GM18499 (cell line): Measurements from ENCODE around the gene PBRM1.

Experiments
- ATAC-seq: cut with Tn5 transposase; IDR thresholded peaks from one replicate; pipeline ENCODE4 v1.9.1; 2021; ENCODE audit warnings: moderate number of reproducible peaks; ENCODE audit not compliant: insufficient read depth, unreplicated experiment

The PBRM1 gene

GRCh38 chr3:52517796-52518722 is 167.7 kb downstream of the PBRM1 start:
- no peak for ATAC-seq

- no peak for ATAC-seq
Measured at GRCh38 chr3:52516509-52517195, 169.1 kb downstream of the PBRM1 start.

- ATAC-seq: no peak
Measured at GRCh38 chr3:52515192-52515591, 170.5 kb downstream of the PBRM1 start.

- no peak for ATAC-seq
Measured at GRCh38 chr3:52514576-52514975, 171.1 kb downstream of the PBRM1 start.

- ATAC-seq: no peak
Measured at GRCh38 chr3:52513281-52513680, 172.4 kb downstream of the PBRM1 start.

DNA sequence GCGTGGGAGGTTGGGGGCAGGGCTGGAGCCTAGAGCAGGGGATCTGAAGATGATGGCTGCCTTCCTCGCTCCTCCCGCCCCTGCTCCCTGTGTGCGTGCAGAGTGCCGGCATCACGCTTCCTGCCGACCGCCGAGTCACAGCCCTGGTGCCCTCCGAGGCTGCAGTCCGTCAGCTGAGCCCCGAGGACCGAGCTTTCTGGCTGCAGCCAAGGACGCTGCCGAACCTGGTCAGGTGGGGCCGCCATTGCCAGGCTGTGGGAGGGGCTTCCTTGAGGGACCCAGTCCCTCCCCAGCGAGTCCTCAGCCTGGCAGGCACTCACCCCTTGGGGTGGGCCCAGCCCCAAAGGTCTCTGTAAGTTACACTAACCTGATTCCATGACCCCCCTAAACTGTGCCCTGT is 173.0 kb downstream of the PBRM1 start:
- no peak for ATAC-seq

- no peak for ATAC-seq
Measured at GRCh38 chr3:52512105-52512504, 173.6 kb downstream of the PBRM1 start.

GRCh38 chr3:52511509-52511908 is 174.2 kb downstream of the PBRM1 start:
- ATAC-seq: no peak

- no peak for ATAC-seq
Measured at GRCh38 chr3:52509753-52510328, 175.9 kb downstream of the PBRM1 start.

DNA sequence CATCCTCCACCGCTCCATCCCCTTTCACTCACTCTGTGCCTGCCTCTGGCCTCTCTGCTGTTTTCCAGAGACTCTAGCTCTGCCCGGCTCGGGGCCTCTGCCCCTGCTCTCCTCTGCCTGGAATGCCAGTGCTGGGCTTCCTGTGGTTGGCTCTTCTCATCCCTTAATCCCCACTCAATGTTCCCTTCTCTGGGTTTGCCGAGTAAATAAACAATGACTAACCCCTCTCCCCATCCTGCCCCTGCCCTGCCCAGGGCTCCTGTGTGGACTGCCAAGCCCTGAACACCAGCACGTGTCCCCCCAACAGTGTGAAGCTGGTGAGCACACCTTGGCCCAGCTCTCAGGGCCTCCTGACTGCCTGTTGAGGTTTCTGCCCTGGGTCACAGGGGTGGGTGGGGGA is 178.4 kb downstream of the PBRM1 start:
- ATAC-seq: no peak

GRCh38 chr3:52506266-52506966 is 179.3 kb downstream of the PBRM1 start:
- no peak for ATAC-seq

GRCh38 chr3:52504977-52505376 is 180.7 kb downstream of the PBRM1 start:
- ATAC-seq: no peak

DNA sequence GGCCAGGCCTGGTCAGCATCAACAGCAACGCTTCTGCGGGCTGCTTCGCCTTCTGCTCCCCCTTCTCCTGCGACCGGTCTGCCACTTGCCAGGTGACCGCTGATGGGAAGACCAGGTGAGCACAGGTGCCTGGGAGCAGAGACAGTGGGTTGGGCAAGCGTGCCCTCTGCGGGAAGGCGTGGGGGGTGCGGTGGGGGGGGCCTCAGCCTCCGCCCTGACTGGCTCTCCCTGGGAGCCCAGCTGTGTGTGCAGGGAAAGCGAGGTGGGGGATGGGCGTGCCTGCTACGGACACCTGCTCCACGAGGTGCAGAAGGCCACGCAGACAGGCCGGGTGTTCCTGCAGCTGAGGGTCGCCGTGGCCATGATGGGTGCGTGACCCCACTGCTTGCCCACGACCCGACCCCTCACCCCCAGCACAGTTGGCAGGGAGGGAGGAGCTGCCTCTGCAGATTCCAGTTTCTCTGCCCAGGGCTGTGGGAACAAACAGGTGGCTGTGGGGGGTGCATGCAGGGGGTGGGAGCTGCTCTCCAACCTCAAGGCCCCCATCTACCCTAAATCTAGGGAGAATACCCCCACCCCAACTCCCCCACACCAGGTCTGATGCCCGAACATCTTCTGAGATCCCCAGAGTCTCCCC is 181.8 kb downstream of the PBRM1 start:
- no peak for ATAC-seq

DNA sequence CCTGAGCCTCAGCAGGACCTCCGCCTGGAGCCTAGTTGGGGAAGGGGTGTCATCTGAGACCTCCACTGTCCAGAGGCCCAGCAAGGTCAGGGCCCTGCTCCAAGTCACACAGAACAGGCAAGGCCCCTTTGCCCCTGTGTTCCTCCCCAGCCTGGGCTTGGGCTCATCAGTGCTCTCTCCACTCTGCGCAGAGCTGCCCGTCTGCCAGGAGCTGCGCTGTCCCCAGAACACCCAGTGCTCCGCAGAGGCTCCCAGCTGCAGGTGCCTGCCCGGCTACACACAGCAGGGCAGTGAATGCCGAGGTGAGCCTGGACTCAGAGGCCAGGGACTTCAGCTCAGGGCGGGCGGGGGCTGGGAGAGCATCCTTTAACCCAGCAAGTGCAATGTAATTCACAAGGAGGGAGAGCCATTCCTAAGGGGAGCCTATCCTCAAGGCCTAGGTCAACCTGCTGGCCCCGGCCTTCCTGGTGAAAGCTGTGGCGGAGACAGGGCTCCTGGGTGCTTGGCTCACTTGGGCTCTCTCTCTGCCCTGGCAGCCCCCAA is 182.8 kb downstream of the PBRM1 start:
- no peak for ATAC-seq

- no peak for ATAC-seq
Measured at GRCh38 chr3:52502001-52502400, 183.7 kb downstream of the PBRM1 start.

- no peak for ATAC-seq
Measured at GRCh38 chr3:52501046-52501445, 184.7 kb downstream of the PBRM1 start.

GRCh38 chr3:52498137-52499054 is 187.3 kb downstream of the PBRM1 start:
- ATAC-seq: no peak

GRCh38 chr3:52495777-52496602 is 189.7 kb downstream of the PBRM1 start:
- ATAC-seq: no peak
